H1 (cell line): ENCODE data around the gene CP.

Experiments
- BACH1 ChIP-seq: IDR thresholded peaks from 2 replicates; pipeline ENCODE4 v1.6.1; 2012; ENCODE audit warnings: low read length, improper control_type of control experiment
- CBX8 ChIP-seq: fragments of 300-800, 300-1000 bp; sonication (generic); IDR thresholded peaks from 2 replicates; pipeline ENCODE4 v1.7.1; 2016; ENCODE audit warnings: low read depth, low read length, borderline replicate concordance
- CTCF ChIP-seq, 3 experiments: IDR thresholded peaks; 1 replicate in 2 of 3; 2 replicates in 1 of 3; pipeline versions ENCODE4 v1.5.1 to v1.6.1; 2011; ENCODE audit warnings: low read length in 3 of 3, mild to moderate bottlenecking in 3 of 3, inconsistent platforms in 2 of 3, low read depth in 1 of 3, moderate library complexity in 1 of 3; ENCODE audit not compliant: insufficient read depth in 1 of 3; ENCODE audit errors: control extremely low read depth in 1 of 3
- EP300 ChIP-seq, 2 experiments: IDR thresholded peaks; 1 replicate in 1 of 2; 2 replicates in 1 of 2; pipeline ENCODE4 v1.6.1; 2011 to 2012; ENCODE audit warnings: low read depth in 2 of 2, low read length in 2 of 2, mild to moderate bottlenecking in 2 of 2, borderline replicate concordance in 1 of 2, inconsistent platforms in 1 of 2, moderate library complexity in 1 of 2
- EZH2 ChIP-seq: fragments of 200-600 bp; sonication (generic); IDR thresholded peaks from 2 replicates; pipeline ENCODE4 v1.7.1; 2012; ENCODE audit warnings: low read depth, mild to moderate bottlenecking, moderate library complexity, low read length, inconsistent platforms; ENCODE audit not compliant: severe bottlenecking
- POLR2A ChIP-seq, 2 experiments: IDR thresholded peaks; 1 replicate in 1 of 2; 2 replicates in 1 of 2; pipeline ENCODE4 v1.6.1; 2011; ENCODE audit warnings: low read depth in 2 of 2, low read length in 2 of 2, mild to moderate bottlenecking in 2 of 2; ENCODE audit errors: control extremely low read depth in 1 of 2
- POLR2AphosphoS5 ChIP-seq: IDR thresholded peaks from 2 replicates; pipeline ENCODE4 v1.6.1; 2011; ENCODE audit warnings: low read depth, low read length
- RXRA ChIP-seq: IDR thresholded peaks from 2 replicates; pipeline ENCODE4 v1.6.1; 2011; ENCODE audit warnings: low read depth, mild to moderate bottlenecking, low read length, moderate library complexity; ENCODE audit not compliant: insufficient read depth
- SAP30 ChIP-seq: fragments of 300-600 bp; sonication (generic); IDR thresholded peaks from 2 replicates; pipeline ENCODE4 v1.7.1; 2012; ENCODE audit warnings: low read length, moderate library complexity, mild to moderate bottlenecking, inconsistent platforms; ENCODE audit not compliant: insufficient read depth, insufficient replicate concordance
- TAF1 ChIP-seq: IDR thresholded peaks from 2 replicates; pipeline ENCODE4 v1.6.1; 2011; ENCODE audit warnings: mild to moderate bottlenecking, low read depth, low read length

- TF ChIP-seq CTCF (IDR thresholded peaks at IDR 0.05; ENCODE audit: control extremely low read depth in 1 of 3, insufficient read depth in 1 of 3, low read depth in 1 of 3, low read length in 3 of 3) (no peak), EP300 (IDR thresholded peaks at IDR 0.05; ENCODE audit: borderline replicate concordance in 1 of 2, low read depth in 2 of 2, low read length in 2 of 2) (no peak), POLR2A (IDR thresholded peaks at IDR 0.05; ENCODE audit: control extremely low read depth in 1 of 2, low read depth in 2 of 2, low read length in 2 of 2) (no peak), SAP30 (no peak), BACH1 (no peak), CBX8 (no peak), POLR2AphosphoS5 (no peak), EZH2 (no peak), TAF1 (no peak), RXRA (no peak)
These were observed 33.1 kb downstream of the CP start for GRCh38 chr3:149188494-149188893.
